Suprapubic skin (tissue), 4 donors: ENCODE measurements around the gene KCNN1. TPM values are rescaled to one million over a fixed set of nuclear protein-coding genes. Genes with fewer than 3 reads are reported as not detected.
A peak's percentile ranks its signal among the peaks of the same experiment; 100 is the strongest.

ENCODE experiments used
- DNase-seq, 2 donors: peaks; one replicate each; pipeline ENCODE4 v3.0.0-alpha.2; 2019; ENCODE audit warnings: low spot score in 2 of 2
- H3K27ac ChIP-seq: fragments of 200-600 bp; sonication (generic); one replicate; pipeline ENCODE4 v1.5.1; 2019
- H3K27me3 ChIP-seq: fragments of 200-600 bp; sonication (generic); one replicate; pipeline ENCODE4 v1.5.1; 2019
- H3K36me3 ChIP-seq: fragments of 200-600 bp; sonication (generic); one replicate; pipeline ENCODE4 v1.5.1; 2019
- H3K4me1 ChIP-seq: fragments of 200-600 bp; sonication (generic); one replicate; pipeline ENCODE4 v1.5.1; 2019
- H3K4me3 ChIP-seq: fragments of 200-600 bp; sonication (generic); one replicate; pipeline ENCODE4 v1.5.1; 2019; ENCODE audit warnings: mild to moderate bottlenecking
- H3K9me3 ChIP-seq: fragments of 200-600 bp; sonication (generic); one replicate; pipeline ENCODE4 v1.5.1; 2019
- CTCF ChIP-seq, 2 donors: fragments of 200-600 bp in 1 of 2; fragments of 450-650 bp in 1 of 2; sonication (generic) in 1 of 2; IDR thresholded peaks; one replicate each; pipeline ENCODE4 v1.5.1; 2016 to 2019; ENCODE audit warnings: antibody characterized with exemption in 2 of 2, mild to moderate bottlenecking in 1 of 2, moderate library complexity in 1 of 2
- EP300 ChIP-seq: sonication (generic); formaldehyde crosslinking; IDR thresholded peaks from one replicate; pipeline ENCODE4 v1.6.1; 2017; ENCODE audit warnings: antibody characterized with exemption
- POLR2A ChIP-seq, 2 donors: fragments of 450-650 bp; IDR thresholded peaks; one replicate each; pipeline ENCODE4 v1.6.1; 2017; ENCODE audit warnings: antibody characterized with exemption in 2 of 2, mild to moderate bottlenecking in 2 of 2, moderate library complexity in 2 of 2
- POLR2AphosphoS5 ChIP-seq, 3 donors: sonication (generic); formaldehyde crosslinking; IDR thresholded peaks; one replicate each; pipeline ENCODE4 v1.6.1; 2017; ENCODE audit warnings: antibody characterized with exemption in 3 of 3
- whole genome bisulfite sequencing: methylation state at CpG from one replicate; pipeline ENCODE4 v1.1.5; 2018; 5-methylcytosine and 5-hydroxymethylcytosine counted together
- total RNA-seq, 4 donors: library from RNA; depleted of rRNA; stranded (reverse); fragments of >200 nt; gene quantifications; one replicate each; pipeline ENCODE4 v1.1.0, GENCODE V29; 2016

KCNN1 gene
- total RNA-seq, 4 donors from 2014 or later, result 0.26 to 0.51 TPM; not detected in 2

DNA sequence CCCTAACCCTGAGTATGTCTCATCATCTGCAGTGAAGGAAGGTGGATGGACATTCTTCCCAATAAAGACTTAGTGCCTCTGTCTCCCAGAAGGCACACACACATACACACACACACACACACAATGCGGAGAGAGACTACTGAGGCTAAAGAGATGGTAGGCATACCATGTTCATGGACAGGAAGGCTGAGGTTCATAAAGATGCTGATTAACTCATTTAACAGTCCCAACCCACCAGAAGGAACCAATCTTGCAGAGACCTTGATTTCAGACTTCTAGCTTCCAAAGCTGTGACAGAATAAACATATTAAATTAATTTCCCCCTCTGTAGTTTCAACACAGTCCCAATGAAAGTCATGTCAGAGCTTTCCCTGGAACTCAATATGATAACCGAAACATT is 74.1 kb downstream of the KCNN1 start:
- TF ChIP-seq EP300, result no peak
- no peak for TF ChIP-seq CTCF (IDR thresholded peaks at IDR 0.05)
- H3K27me3 ChIP-seq, result no peaks in the 10 kb centered on the region
- DNase-seq, result no peak
- peaks cover 17% of the 10 kb centered on the region for H3K4me1 ChIP-seq
- no peaks in the 10 kb centered on the region for H3K9me3 ChIP-seq
- H3K36me3 ChIP-seq, result no peaks in the 10 kb centered on the region
- H3K27ac ChIP-seq, result no peak overlapping the region
- 71% methylated on average over 2 of the region's 2 CpGs for WGBS
- H3K4me3 ChIP-seq, result no peak overlapping the region

DNA sequence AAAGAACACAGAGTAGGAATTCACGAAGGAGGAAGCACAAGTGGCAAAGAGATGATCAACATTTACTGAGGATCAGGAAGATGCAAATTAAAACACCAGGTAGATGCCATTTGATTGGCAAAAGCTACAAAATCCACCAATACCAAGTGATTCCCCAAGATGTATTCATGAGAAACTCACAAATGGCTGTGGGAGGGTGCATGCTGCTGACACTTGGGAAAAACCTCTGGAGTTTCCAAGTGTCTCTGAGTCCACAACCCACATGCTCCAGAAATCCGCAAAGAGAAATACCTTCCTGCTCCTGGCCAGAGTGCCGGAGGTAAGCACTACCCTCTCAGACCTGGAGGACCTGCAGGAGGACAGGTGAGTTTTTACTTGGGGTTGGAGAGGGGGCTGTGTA is 76.8 kb downstream of the KCNN1 start:
- Histone ChIP-seq H3K4me1 (peaks cover 17% of the 10 kb centered on the region), H3K9me3 (no peaks in the 10 kb centered on the region), H3K4me3 (no peak overlapping the region), H3K36me3 (no peaks in the 10 kb centered on the region), H3K27ac (no peak overlapping the region), H3K27me3 (no peaks in the 10 kb centered on the region)
- no peak for DNase-seq
- WGBS, result 93% methylated on average over 3 of the region's 3 CpGs
- TF ChIP-seq POLR2AphosphoS5 (IDR thresholded peaks at IDR 0.05) (no peak), EP300 (no peak), POLR2A (IDR thresholded peaks at IDR 0.05) (no peak), CTCF (IDR thresholded peaks at IDR 0.05) (no peak)

DNA sequence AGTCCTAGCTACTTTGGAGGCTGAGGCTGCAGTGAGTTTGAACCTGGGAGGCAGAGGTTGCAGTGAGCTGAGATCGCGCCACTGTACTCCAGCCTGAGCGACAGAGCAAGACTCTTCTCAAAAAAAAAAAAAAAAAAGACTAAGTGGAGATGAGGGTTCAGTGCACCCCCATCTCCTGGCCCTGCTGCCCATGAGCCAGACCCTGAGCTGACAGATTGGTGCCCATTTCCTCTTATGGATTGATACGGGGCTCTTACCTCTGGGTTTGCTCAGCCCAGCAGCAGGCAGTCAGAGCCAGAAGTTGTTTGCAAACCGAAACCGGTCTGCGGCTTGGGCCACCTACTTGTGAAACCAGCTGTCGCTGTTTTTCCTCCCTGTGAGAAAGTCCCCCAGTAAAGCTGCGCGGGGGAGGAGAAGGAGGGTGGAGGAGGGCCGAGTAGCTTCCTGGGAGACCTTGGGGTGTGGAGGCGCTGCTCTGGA is 78.0 kb downstream of the KCNN1 start:
- peak; percentile 77 to 89 for DNase-seq

GRCh38 chr19:18045307-18046050 is 78.6 kb downstream of the KCNN1 start:
- WGBS, result 80% methylated on average over 7 of the region's 7 CpGs
- Histone ChIP-seq H3K27me3 (no peaks in the 10 kb centered on the region), H3K36me3 (no peaks in the 10 kb centered on the region), H3K4me1 (peaks cover 29% of the 10 kb centered on the region), H3K9me3 (no peaks in the 10 kb centered on the region), H3K4me3 (peak overlapping the region; percentile 47), H3K27ac (peak overlapping the region; percentile 59)
- no peak for DNase-seq
- TF ChIP-seq CTCF (IDR thresholded peaks at IDR 0.05), result no peak
- no peak for TF ChIP-seq POLR2AphosphoS5 (IDR thresholded peaks at IDR 0.05)
- TF ChIP-seq POLR2A (IDR thresholded peaks at IDR 0.05), result no peak
- no peak for TF ChIP-seq EP300

More for the DNA sequence above, 78.0 kb downstream of the KCNN1 start:
- no peaks in the 10 kb centered on the region for H3K9me3 ChIP-seq
- WGBS, result 11% methylated on average over 11 of the region's 12 CpGs
- peak overlapping the region; percentile 47 for H3K4me3 ChIP-seq
- H3K27me3 ChIP-seq, result no peaks in the 10 kb centered on the region
- peak overlapping the region; percentile 59 for H3K27ac ChIP-seq
- no peak for TF ChIP-seq EP300
- TF ChIP-seq POLR2AphosphoS5 (IDR thresholded peaks at IDR 0.05), result no peak
- no peak for TF ChIP-seq CTCF (IDR thresholded peaks at IDR 0.05)
- no peak for TF ChIP-seq POLR2A (IDR thresholded peaks at IDR 0.05)
- H3K36me3 ChIP-seq, result no peaks in the 10 kb centered on the region
- peaks cover 27% of the 10 kb centered on the region for H3K4me1 ChIP-seq

GRCh38 chr19:18046059-18046718 is 79.3 kb downstream of the KCNN1 start:
- WGBS, result 45% methylated on average over 14 of the region's 14 CpGs
- no peak for DNase-seq

More at GRCh38 chr19:18046059-18046718, 79.3 kb downstream of the KCNN1 start:
- no peak for TF ChIP-seq CTCF (IDR thresholded peaks at IDR 0.05)
- TF ChIP-seq EP300, result no peak
- no peak for TF ChIP-seq POLR2A (IDR thresholded peaks at IDR 0.05)
- no peak for TF ChIP-seq POLR2AphosphoS5 (IDR thresholded peaks at IDR 0.05)
- H3K4me1 ChIP-seq, result peaks cover 34% of the 10 kb centered on the region
- no peak overlapping the region for H3K4me3 ChIP-seq
- H3K27ac ChIP-seq, result peak overlapping the region; percentile 40
- no peaks in the 10 kb centered on the region for H3K9me3 ChIP-seq
- no peaks in the 10 kb centered on the region for H3K36me3 ChIP-seq
- no peaks in the 10 kb centered on the region for H3K27me3 ChIP-seq
